ENCODE results near the gene KLHL8. TPM values are rescaled to one million over a fixed set of nuclear protein-coding genes. Genes with fewer than 3 reads are reported as not detected.
A peak's percentile ranks its signal among the peaks of the same experiment; 100 is the strongest.
"Not testable (repeated sequence)": the region's sequence is repeated elsewhere in the genome, so short reads cannot be mapped to it uniquely, and the experiment has no call there.

The KLHL8 gene
- total RNA-seq, 1 donor from 2014 or later: 36.0 TPM

- no peak overlapping the region for H3K4me3 ChIP-seq (ENCODE audit: low read length in 3 of 3)
- H3K9me3 ChIP-seq (ENCODE audit: control insufficient read depth in 3 of 3, low read length in 3 of 3): no peaks in the 10 kb centered on the region
- H3K4me1 ChIP-seq (ENCODE audit: control insufficient read depth in 3 of 3, insufficient read depth in 3 of 3, low read length in 3 of 3): peaks cover 0 to 5% (median 4%) of the 10 kb centered on the region in 3 donors
- H3K36me3 ChIP-seq (ENCODE audit: control insufficient read depth in 3 of 3, insufficient read depth in 3 of 3, low read length in 3 of 3): no peaks in the 10 kb centered on the region
- H3K27me3 ChIP-seq (ENCODE audit: control insufficient read depth in 3 of 3, insufficient read depth in 3 of 3, low read length in 3 of 3): no peaks in the 10 kb centered on the region
- H3K27ac ChIP-seq (ENCODE audit: low read depth, low read length): no peak overlapping the region
- H3K9ac ChIP-seq (ENCODE audit: low read depth in 1 of 3, low read length in 3 of 3): no peak overlapping the region
These were observed 10.4 kb upstream of the KLHL8 start for GRCh38 chr4:87230806-87231205.

GRCh38 chr4:87229979-87230378 lies 9.6 kb upstream of the KLHL8 start:
- H3K36me3 ChIP-seq (ENCODE audit: control insufficient read depth in 3 of 3, insufficient read depth in 3 of 3, low read length in 3 of 3): no peaks in the 10 kb centered on the region

GRCh38 chr4:87228262-87228860 lies 7.9 kb upstream of the KLHL8 start:
- H3K9me3 ChIP-seq (ENCODE audit: control insufficient read depth in 3 of 3, low read length in 3 of 3): no peaks in the 10 kb centered on the region
- no peak overlapping the region for H3K27ac ChIP-seq (ENCODE audit: low read depth, low read length)
- H3K27me3 ChIP-seq (ENCODE audit: control insufficient read depth in 3 of 3, insufficient read depth in 3 of 3, low read length in 3 of 3): no peaks in the 10 kb centered on the region
- H3K4me3 ChIP-seq (ENCODE audit: low read length in 3 of 3): no peak overlapping the region
- H3K4me1 ChIP-seq (ENCODE audit: control insufficient read depth in 3 of 3, insufficient read depth in 3 of 3, low read length in 3 of 3): peaks cover 0 to 5% (median 4%) of the 10 kb centered on the region in 3 donors
- no peaks in the 10 kb centered on the region for H3K36me3 ChIP-seq (ENCODE audit: control insufficient read depth in 3 of 3, insufficient read depth in 3 of 3, low read length in 3 of 3)
- no peak overlapping the region for H3K9ac ChIP-seq (ENCODE audit: low read depth in 1 of 3, low read length in 3 of 3)

More at GRCh38 chr4:87229979-87230378, 9.6 kb upstream of the KLHL8 start:
- H3K27me3 ChIP-seq (ENCODE audit: control insufficient read depth in 3 of 3, insufficient read depth in 3 of 3, low read length in 3 of 3): no peaks in the 10 kb centered on the region
- H3K4me1 ChIP-seq (ENCODE audit: control insufficient read depth in 3 of 3, insufficient read depth in 3 of 3, low read length in 3 of 3): peaks cover 0 to 5% (median 4%) of the 10 kb centered on the region in 3 donors
- no peak overlapping the region for H3K4me3 ChIP-seq (ENCODE audit: low read length in 3 of 3)
- no peaks in the 10 kb centered on the region for H3K9me3 ChIP-seq (ENCODE audit: control insufficient read depth in 3 of 3, low read length in 3 of 3)
- H3K27ac ChIP-seq (ENCODE audit: low read depth, low read length): no peak overlapping the region
- H3K9ac ChIP-seq (ENCODE audit: low read depth in 1 of 3, low read length in 3 of 3): no peak overlapping the region

GRCh38 chr4:87227751-87228151 lies 7.3 kb upstream of the KLHL8 start:
- no peak overlapping the region for H3K27ac ChIP-seq (ENCODE audit: low read depth, low read length)

GRCh38 chr4:87225936-87226335 lies 5.5 kb upstream of the KLHL8 start:
- H3K36me3 ChIP-seq (ENCODE audit: control insufficient read depth in 3 of 3, insufficient read depth in 3 of 3, low read length in 3 of 3): no peaks in the 10 kb centered on the region
- no peak overlapping the region for H3K4me3 ChIP-seq (ENCODE audit: low read length in 3 of 3)
- H3K9ac ChIP-seq (ENCODE audit: low read depth in 1 of 3, low read length in 3 of 3): no peak overlapping the region
- no peaks in the 10 kb centered on the region for H3K9me3 ChIP-seq (ENCODE audit: control insufficient read depth in 3 of 3, low read length in 3 of 3)
- H3K27ac ChIP-seq (ENCODE audit: low read depth, low read length): no peak overlapping the region
- no peaks in the 10 kb centered on the region for H3K27me3 ChIP-seq (ENCODE audit: control insufficient read depth in 3 of 3, insufficient read depth in 3 of 3, low read length in 3 of 3)
- peaks cover 0 to 5% (median 4%) of the 10 kb centered on the region in 3 donors for H3K4me1 ChIP-seq (ENCODE audit: control insufficient read depth in 3 of 3, insufficient read depth in 3 of 3, low read length in 3 of 3)

More at GRCh38 chr4:87227751-87228151, 7.3 kb upstream of the KLHL8 start:
- H3K9me3 ChIP-seq (ENCODE audit: control insufficient read depth in 3 of 3, low read length in 3 of 3): no peaks in the 10 kb centered on the region
- H3K36me3 ChIP-seq (ENCODE audit: control insufficient read depth in 3 of 3, insufficient read depth in 3 of 3, low read length in 3 of 3): no peaks in the 10 kb centered on the region
- H3K4me3 ChIP-seq (ENCODE audit: low read length in 3 of 3): no peak overlapping the region
- peaks cover 0 to 5% (median 4%) of the 10 kb centered on the region in 3 donors for H3K4me1 ChIP-seq (ENCODE audit: control insufficient read depth in 3 of 3, insufficient read depth in 3 of 3, low read length in 3 of 3)
- no peaks in the 10 kb centered on the region for H3K27me3 ChIP-seq (ENCODE audit: control insufficient read depth in 3 of 3, insufficient read depth in 3 of 3, low read length in 3 of 3)
- no peak overlapping the region for H3K9ac ChIP-seq (ENCODE audit: low read depth in 1 of 3, low read length in 3 of 3)

GRCh38 chr4:87224141-87224923 lies 3.9 kb upstream of the KLHL8 start:
- Histone ChIP-seq H3K4me1 (ENCODE audit: control insufficient read depth in 3 of 3, insufficient read depth in 3 of 3, low read length in 3 of 3) (peaks cover 2 to 11% (median 8%) of the 10 kb centered on the region in 3 donors), H3K4me3 (ENCODE audit: low read length in 3 of 3) (no peak overlapping the region), H3K27ac (ENCODE audit: low read depth, low read length) (no peak overlapping the region), H3K9ac (ENCODE audit: low read depth in 1 of 3, low read length in 3 of 3) (no peak overlapping the region), H3K27me3 (ENCODE audit: control insufficient read depth in 3 of 3, insufficient read depth in 3 of 3, low read length in 3 of 3) (no peaks in the 10 kb centered on the region), H3K36me3 (ENCODE audit: control insufficient read depth in 3 of 3, insufficient read depth in 3 of 3, low read length in 3 of 3) (no peaks in the 10 kb centered on the region), H3K9me3 (ENCODE audit: control insufficient read depth in 3 of 3, low read length in 3 of 3) (no peaks in the 10 kb centered on the region)

- Histone ChIP-seq H3K27ac (ENCODE audit: low read depth, low read length) (peak overlapping the region; percentile 90), H3K36me3 (ENCODE audit: control insufficient read depth in 3 of 3, insufficient read depth in 3 of 3, low read length in 3 of 3) (peaks cover 0 to 2% (median 0%) of the 10 kb centered on the region in 3 donors), H3K9ac (ENCODE audit: low read depth in 1 of 3, low read length in 3 of 3) (peak overlapping the region; percentile 91 to 98 (median 95)), H3K9me3 (ENCODE audit: control insufficient read depth in 3 of 3, low read length in 3 of 3) (no peaks in the 10 kb centered on the region), H3K4me3 (ENCODE audit: low read length in 3 of 3) (peak overlapping the region; percentile 96 to 100 (median 99)), H3K4me1 (ENCODE audit: control insufficient read depth in 3 of 3, insufficient read depth in 3 of 3, low read length in 3 of 3) (peaks cover 6 to 12% (median 7%) of the 10 kb centered on the region in 3 donors), H3K27me3 (ENCODE audit: control insufficient read depth in 3 of 3, insufficient read depth in 3 of 3, low read length in 3 of 3) (no peaks in the 10 kb centered on the region)
These were observed 755 bp downstream of the KLHL8 start for GRCh38 chr4:87219632-87220093.

- not testable (repeated sequence) for H3K9me3 ChIP-seq (ENCODE audit: control insufficient read depth in 3 of 3, low read length in 3 of 3); H3K27me3 ChIP-seq (ENCODE audit: control insufficient read depth in 3 of 3, insufficient read depth in 3 of 3, low read length in 3 of 3); H3K27ac ChIP-seq (ENCODE audit: low read depth, low read length); H3K36me3 ChIP-seq (ENCODE audit: control insufficient read depth in 3 of 3, insufficient read depth in 3 of 3, low read length in 3 of 3); H3K4me3 ChIP-seq (ENCODE audit: low read length in 3 of 3); H3K9ac ChIP-seq (ENCODE audit: low read depth in 1 of 3, low read length in 3 of 3)
- peaks cover 12 to 24% (median 12%) of the 10 kb centered on the region in 3 donors for H3K4me1 ChIP-seq (ENCODE audit: control insufficient read depth in 3 of 3, insufficient read depth in 3 of 3, low read length in 3 of 3)
These were observed 3.1 kb downstream of the KLHL8 start for GRCh38 chr4:87217235-87217763.

GRCh38 chr4:87216469-87216868 lies 3.9 kb downstream of the KLHL8 start:
- H3K27ac ChIP-seq (ENCODE audit: low read depth, low read length): no peak overlapping the region
- peaks cover 0 to 2% (median 0%) of the 10 kb centered on the region in 3 donors for H3K36me3 ChIP-seq (ENCODE audit: control insufficient read depth in 3 of 3, insufficient read depth in 3 of 3, low read length in 3 of 3)
- H3K27me3 ChIP-seq (ENCODE audit: control insufficient read depth in 3 of 3, insufficient read depth in 3 of 3, low read length in 3 of 3): no peaks in the 10 kb centered on the region
- H3K4me1 ChIP-seq (ENCODE audit: control insufficient read depth in 3 of 3, insufficient read depth in 3 of 3, low read length in 3 of 3): peaks cover 12 to 28% (median 16%) of the 10 kb centered on the region in 3 donors
- no peaks in the 10 kb centered on the region for H3K9me3 ChIP-seq (ENCODE audit: control insufficient read depth in 3 of 3, low read length in 3 of 3)
- H3K4me3 ChIP-seq (ENCODE audit: low read length in 3 of 3): no peak overlapping the region
- H3K9ac ChIP-seq (ENCODE audit: low read depth in 1 of 3, low read length in 3 of 3): no peak overlapping the region
